ENCODE data around the gene ZMYND19.

Gene ZMYND19

GRCh38 chr9:137542486-137542885 is 47.8 kb downstream of the ZMYND19 start:
- TF ChIP-seq GATA2 (IDR thresholded peaks at IDR 0.05; ENCODE audit: low read depth, low read length) (no peak), GATA3 (IDR thresholded peaks at IDR 0.05; ENCODE audit: low read depth, low read length) (no peak)

GRCh38 chr9:137540536-137540935 is 49.8 kb downstream of the ZMYND19 start:
- TF ChIP-seq GATA2 (IDR thresholded peaks at IDR 0.05; ENCODE audit: low read depth, low read length) (no peak), GATA3 (IDR thresholded peaks at IDR 0.05; ENCODE audit: low read depth, low read length) (no peak)

- TF ChIP-seq GATA3 (IDR thresholded peaks at IDR 0.05; ENCODE audit: low read depth, low read length) (no peak), GATA2 (IDR thresholded peaks at IDR 0.05; ENCODE audit: low read depth, low read length) (no peak)
These were observed 52.3 kb downstream of the ZMYND19 start for GRCh38 chr9:137538058-137538457.

GRCh38 chr9:137535120-137535428 is 55.2 kb downstream of the ZMYND19 start:
- TF ChIP-seq GATA3 (IDR thresholded peaks at IDR 0.05; ENCODE audit: low read depth, low read length) (no peak), GATA2 (IDR thresholded peaks at IDR 0.05; ENCODE audit: low read depth, low read length) (no peak)

- no peak for TF ChIP-seq GATA2 (IDR thresholded peaks at IDR 0.05; ENCODE audit: low read depth, low read length)
- TF ChIP-seq GATA3 (IDR thresholded peaks at IDR 0.05; ENCODE audit: low read depth, low read length), result no peak
These were observed 55.8 kb downstream of the ZMYND19 start for GRCh38 chr9:137534256-137535119.

Measured in SH-SY5Y (cell line).